ENCODE results near the gene MEIS3.

- no peak for TF ChIP-seq CTCF (IDR thresholded peaks at IDR 0.05)
- TF ChIP-seq EP300 (IDR thresholded peaks at IDR 0.05) = no peak
- no peak for TF ChIP-seq POLR2A (IDR thresholded peaks at IDR 0.05)
- no peak for TF ChIP-seq POLR2AphosphoS5 (IDR thresholded peaks at IDR 0.05)
Measured at GRCh38 chr19:47422417-47423163, 3.3 kb upstream of the MEIS3 start.
